ENCODE measurements around the gene PKMYT1. TPM values are rescaled to one million over a fixed set of nuclear protein-coding genes. Genes with fewer than 3 reads are reported as not detected.
A peak's percentile ranks its signal among the peaks of the same experiment; 100 is the strongest.

PKMYT1 gene
- total and polyA plus RNA-seq, 9 of the 15 experiments (the other 6 are each of a cell fraction or from before 2014, with no cell fraction given), result 8.7 to 201 (median 37.8) TPM

DNA sequence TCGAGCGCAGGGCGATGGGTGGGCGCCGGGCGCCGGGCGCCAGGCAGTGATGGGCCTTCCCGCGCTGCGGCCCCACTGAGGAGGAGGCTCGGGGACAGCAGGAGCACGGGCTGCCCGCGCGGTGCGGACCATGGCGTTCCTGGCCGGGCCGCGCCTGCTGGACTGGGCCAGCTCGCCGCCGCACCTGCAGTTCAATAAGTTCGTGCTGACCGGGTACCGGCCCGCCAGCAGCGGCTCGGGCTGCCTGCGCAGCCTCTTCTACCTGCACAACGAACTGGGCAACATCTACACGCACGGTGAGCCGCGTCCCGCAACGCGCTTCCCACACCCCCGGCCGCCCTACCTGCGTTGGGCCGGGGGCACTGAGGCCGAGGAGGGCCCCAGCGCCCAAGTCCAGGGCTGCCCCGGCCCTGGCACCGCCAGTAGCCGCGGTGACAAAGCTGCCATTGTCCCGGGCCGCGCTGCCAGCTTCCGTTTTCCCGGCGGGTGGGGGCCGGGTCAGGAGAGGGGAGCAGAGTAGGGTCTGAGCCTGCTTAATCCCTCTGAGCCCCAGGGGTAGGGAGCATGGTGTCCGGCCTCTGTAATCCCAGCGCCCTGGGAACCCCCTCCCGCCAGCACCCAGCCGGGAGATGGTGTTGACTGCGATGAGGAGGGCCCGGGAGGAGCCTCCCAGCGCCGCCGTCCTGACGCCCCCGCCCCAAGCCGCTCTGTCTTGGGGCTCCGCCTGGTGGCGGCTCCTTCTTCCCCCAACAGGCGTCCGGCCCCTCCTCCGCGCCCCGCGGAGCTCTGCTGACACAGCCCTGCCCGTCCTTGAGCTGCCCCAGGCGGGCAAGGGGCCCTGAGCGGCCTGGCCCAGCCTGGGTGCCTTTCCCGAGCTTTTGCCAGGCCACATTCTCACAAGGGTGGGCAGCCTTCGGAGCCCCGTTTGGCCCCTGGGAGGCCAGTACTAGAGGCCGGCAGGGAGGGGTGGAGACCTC lies 10.4 kb downstream of the PKMYT1 start (continued):
- TF ChIP-seq, protein P1, sequence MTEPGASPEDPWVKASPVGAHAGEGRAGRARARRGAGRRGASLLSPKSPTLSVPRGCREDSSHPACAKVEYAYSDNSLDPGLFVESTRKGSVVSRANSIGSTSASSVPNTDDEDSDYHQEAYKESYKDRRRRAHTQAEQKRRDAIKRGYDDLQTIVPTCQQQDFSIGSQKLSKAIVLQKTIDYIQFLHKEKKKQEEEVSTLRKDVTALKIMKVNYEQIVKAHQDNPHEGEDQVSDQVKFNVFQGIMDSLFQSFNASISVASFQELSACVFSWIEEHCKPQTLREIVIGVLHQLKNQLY (CRISPR knock-in tag; conservative IDR thresholded peaks at IDR 0.05), result no peak
- TF ChIP-seq ARID1B (IDR thresholded peaks at IDR 0.05) (peak; percentile 23; the same call in 1 of the 2 replicates), ZNF695 (CRISPR knock-in tag; IDR thresholded peaks at IDR 0.05) (no peak), GTF2E2 (tag; IDR thresholded peaks at IDR 0.05) (no peak), LCOR (CRISPR knock-in tag; IDR thresholded peaks at IDR 0.05) (peak; percentile 72; the same call in 1 of the 2 replicates), MAFK (IDR thresholded peaks at IDR 0.05; ENCODE audit: low read length) (no peak), FUS (optimal IDR thresholded peaks at IDR 0.05; ENCODE audit: low read depth, low read length) (peak; percentile 80), GATAD2B (IDR thresholded peaks at IDR 0.05; ENCODE audit: borderline replicate concordance) (peak; percentile 25; the same call in 1 of the 2 replicates), RNF2 (IDR thresholded peaks at IDR 0.05) (no peak), ZNF174 (CRISPR knock-in tag; IDR thresholded peaks at IDR 0.05) (no peak), ZBED1 (IDR thresholded peaks at IDR 0.05) (no peak; the same call in 1 of the 2 replicates), HDAC6 (IDR thresholded peaks at IDR 0.05; ENCODE audit: low read depth, low read length) (no peak), SREBF1 (IDR thresholded peaks at IDR 0.05; ENCODE audit: borderline replicate concordance, low read depth, low read length) (no peak), FOXK1 (CRISPR knock-in tag; IDR thresholded peaks at IDR 0.05; ENCODE audit: borderline replicate concordance) (no peak), DDX20 (tag; IDR thresholded peaks at IDR 0.05; ENCODE audit: low read depth) (no peak), TGIF2 (CRISPR knock-in tag; IDR thresholded peaks at IDR 0.05) (0 out of 2 replicates have a peak, but pooled peaks have one; percentile 33)
- TF ChIP-seq, protein P2, sequence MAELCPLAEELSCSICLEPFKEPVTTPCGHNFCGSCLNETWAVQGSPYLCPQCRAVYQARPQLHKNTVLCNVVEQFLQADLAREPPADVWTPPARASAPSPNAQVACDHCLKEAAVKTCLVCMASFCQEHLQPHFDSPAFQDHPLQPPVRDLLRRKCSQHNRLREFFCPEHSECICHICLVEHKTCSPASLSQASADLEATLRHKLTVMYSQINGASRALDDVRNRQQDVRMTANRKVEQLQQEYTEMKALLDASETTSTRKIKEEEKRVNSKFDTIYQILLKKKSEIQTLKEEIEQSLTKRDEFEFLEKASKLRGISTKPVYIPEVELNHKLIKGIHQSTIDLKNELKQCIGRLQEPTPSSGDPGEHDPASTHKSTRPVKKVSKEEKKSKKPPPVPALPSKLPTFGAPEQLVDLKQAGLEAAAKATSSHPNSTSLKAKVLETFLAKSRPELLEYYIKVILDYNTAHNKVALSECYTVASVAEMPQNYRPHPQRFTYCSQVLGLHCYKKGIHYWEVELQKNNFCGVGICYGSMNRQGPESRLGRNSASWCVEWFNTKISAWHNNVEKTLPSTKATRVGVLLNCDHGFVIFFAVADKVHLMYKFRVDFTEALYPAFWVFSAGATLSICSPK (IDR thresholded peaks at IDR 0.05; ENCODE audit: borderline replicate concordance), result no peak
- TF ChIP-seq, protein P3, sequence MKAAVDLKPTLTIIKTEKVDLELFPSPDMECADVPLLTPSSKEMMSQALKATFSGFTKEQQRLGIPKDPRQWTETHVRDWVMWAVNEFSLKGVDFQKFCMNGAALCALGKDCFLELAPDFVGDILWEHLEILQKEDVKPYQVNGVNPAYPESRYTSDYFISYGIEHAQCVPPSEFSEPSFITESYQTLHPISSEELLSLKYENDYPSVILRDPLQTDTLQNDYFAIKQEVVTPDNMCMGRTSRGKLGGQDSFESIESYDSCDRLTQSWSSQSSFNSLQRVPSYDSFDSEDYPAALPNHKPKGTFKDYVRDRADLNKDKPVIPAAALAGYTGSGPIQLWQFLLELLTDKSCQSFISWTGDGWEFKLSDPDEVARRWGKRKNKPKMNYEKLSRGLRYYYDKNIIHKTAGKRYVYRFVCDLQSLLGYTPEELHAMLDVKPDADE (conservative IDR thresholded peaks at IDR 0.05; ENCODE audit: control insufficient read depth, low read depth, low read length), result peak; percentile 70; the same call in 1 of the 2 replicates
- TF ChIP-seq, protein P4, sequence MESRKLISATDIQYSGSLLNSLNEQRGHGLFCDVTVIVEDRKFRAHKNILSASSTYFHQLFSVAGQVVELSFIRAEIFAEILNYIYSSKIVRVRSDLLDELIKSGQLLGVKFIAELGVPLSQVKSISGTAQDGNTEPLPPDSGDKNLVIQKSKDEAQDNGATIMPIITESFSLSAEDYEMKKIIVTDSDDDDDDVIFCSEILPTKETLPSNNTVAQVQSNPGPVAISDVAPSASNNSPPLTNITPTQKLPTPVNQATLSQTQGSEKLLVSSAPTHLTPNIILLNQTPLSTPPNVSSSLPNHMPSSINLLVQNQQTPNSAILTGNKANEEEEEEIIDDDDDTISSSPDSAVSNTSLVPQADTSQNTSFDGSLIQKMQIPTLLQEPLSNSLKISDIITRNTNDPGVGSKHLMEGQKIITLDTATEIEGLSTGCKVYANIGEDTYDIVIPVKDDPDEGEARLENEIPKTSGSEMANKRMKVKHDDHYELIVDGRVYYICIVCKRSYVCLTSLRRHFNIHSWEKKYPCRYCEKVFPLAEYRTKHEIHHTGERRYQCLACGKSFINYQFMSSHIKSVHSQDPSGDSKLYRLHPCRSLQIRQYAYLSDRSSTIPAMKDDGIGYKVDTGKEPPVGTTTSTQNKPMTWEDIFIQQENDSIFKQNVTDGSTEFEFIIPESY (CRISPR knock-in tag; IDR thresholded peaks at IDR 0.05), result no peak
- TF ChIP-seq, protein P5, sequence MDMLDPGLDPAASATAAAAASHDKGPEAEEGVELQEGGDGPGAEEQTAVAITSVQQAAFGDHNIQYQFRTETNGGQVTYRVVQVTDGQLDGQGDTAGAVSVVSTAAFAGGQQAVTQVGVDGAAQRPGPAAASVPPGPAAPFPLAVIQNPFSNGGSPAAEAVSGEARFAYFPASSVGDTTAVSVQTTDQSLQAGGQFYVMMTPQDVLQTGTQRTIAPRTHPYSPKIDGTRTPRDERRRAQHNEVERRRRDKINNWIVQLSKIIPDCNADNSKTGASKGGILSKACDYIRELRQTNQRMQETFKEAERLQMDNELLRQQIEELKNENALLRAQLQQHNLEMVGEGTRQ (CRISPR knock-in tag; IDR thresholded peaks at IDR 0.05), result no peak
